Measurements from ENCODE around the gene USH2A. TPM values are rescaled to one million over a fixed set of nuclear protein-coding genes. Genes with fewer than 3 reads are reported as not detected.
A peak's percentile ranks its signal among the peaks of the same experiment; 100 is the strongest.

Gene USH2A
- total RNA-seq, 6 donors from 2014 or later = under 0.01 to 0.11 TPM; not detected in 4

DNA sequence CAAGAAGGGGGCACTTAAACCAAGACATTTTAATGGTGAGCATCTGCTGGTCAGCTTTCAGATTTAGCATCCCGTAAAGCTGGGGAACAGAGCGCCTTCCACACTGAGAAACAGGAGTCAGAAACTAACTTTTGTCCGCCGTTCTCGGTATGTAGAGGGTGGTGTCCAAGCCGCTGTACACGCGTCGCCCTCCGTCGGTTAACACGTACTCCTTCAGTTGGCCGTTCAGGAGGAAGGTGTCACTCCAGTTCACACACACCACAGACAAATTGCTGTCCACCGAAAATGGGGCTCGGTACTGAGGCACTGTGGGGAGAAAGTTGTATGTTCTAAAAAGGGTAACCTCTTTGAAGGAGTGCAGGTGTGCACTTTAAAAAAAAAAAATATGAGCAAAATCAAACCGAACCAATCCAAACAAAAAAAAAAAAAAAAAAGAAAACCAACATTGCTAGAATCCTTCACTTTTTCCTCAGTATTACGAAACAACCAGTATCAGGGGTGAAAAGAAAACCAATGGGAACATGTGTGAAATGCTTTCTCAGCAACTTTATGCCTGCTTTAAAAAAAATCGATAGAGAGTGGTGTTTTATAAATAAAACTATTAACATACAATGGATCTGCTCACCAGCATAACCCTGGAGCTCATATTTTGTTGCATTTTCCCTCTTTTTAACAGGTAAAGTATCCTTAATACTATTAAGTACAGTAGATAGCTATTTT, 782.7 kb downstream of the USH2A start:
- H3K27ac ChIP-seq = no peak overlapping the region
- ATAC-seq (ENCODE audit: low FRiP score in 2 of 2) = no peak
- H3K9me3 ChIP-seq = no peaks in the 10 kb centered on the region
- no peaks in the 10 kb centered on the region for H3K4me1 ChIP-seq
- H3K27me3 ChIP-seq = no peaks in the 10 kb centered on the region
- DNase-seq = peak in 1 of 2 donors; percentile 19
- no peak for TF ChIP-seq POLR2AphosphoS5 (IDR thresholded peaks at IDR 0.05)
- no peak overlapping the region for H3K4me3 ChIP-seq
- H3K36me3 ChIP-seq = no peaks in the 10 kb centered on the region
- 90 to 91% methylated on average over 18 of the region's 18 CpGs for WGBS, 2 donors

DNA sequence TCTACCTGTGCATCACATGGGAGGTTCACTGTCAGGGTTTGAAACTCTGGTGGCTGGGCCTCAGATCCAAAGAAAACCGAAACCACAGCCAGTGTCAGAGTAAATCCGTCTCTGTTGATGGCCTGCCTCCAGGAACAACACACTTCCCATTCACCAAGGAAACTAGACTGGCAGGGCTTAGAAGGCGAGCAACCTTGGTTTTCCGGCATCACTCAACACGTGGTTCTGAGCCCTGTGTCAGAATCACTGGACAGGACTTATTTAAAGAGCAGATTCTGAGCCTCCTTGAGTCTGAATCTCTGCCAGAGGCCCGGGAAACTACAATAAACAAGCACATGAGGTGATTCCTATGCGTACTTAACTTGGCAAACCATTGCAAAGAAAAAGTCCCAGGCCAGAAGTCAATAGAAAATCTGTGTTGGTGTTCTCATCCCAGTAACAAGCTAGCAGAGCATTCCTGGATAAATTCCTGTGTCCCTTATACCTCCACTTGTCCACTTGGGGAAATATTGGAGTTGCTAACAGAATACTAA, 786.1 kb downstream of the USH2A start:
- 54 to 57% methylated on average over 7 of the region's 7 CpGs for WGBS, 2 donors
- no peaks in the 10 kb centered on the region for H3K27me3 ChIP-seq
- no peak overlapping the region for H3K4me3 ChIP-seq
- no peaks in the 10 kb centered on the region for H3K36me3 ChIP-seq
- peak overlapping the region in 1 of 4 donors; percentile 19 for H3K27ac ChIP-seq
- no peak for DNase-seq
- no peaks in the 10 kb centered on the region for H3K9me3 ChIP-seq
- peak; percentile 47 to 76 for ATAC-seq (ENCODE audit: low FRiP score in 2 of 2)
- no peaks in the 10 kb centered on the region for H3K4me1 ChIP-seq
- TF ChIP-seq POLR2A (IDR thresholded peaks at IDR 0.05) (no peak), EP300 (IDR thresholded peaks at IDR 0.05) (no peak), POLR2AphosphoS5 (IDR thresholded peaks at IDR 0.05) (no peak)
- TF ChIP-seq, protein P1, sequence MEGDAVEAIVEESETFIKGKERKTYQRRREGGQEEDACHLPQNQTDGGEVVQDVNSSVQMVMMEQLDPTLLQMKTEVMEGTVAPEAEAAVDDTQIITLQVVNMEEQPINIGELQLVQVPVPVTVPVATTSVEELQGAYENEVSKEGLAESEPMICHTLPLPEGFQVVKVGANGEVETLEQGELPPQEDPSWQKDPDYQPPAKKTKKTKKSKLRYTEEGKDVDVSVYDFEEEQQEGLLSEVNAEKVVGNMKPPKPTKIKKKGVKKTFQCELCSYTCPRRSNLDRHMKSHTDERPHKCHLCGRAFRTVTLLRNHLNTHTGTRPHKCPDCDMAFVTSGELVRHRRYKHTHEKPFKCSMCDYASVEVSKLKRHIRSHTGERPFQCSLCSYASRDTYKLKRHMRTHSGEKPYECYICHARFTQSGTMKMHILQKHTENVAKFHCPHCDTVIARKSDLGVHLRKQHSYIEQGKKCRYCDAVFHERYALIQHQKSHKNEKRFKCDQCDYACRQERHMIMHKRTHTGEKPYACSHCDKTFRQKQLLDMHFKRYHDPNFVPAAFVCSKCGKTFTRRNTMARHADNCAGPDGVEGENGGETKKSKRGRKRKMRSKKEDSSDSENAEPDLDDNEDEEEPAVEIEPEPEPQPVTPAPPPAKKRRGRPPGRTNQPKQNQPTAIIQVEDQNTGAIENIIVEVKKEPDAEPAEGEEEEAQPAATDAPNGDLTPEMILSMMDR (IDR thresholded peaks at IDR 0.05) = no peak

DNA sequence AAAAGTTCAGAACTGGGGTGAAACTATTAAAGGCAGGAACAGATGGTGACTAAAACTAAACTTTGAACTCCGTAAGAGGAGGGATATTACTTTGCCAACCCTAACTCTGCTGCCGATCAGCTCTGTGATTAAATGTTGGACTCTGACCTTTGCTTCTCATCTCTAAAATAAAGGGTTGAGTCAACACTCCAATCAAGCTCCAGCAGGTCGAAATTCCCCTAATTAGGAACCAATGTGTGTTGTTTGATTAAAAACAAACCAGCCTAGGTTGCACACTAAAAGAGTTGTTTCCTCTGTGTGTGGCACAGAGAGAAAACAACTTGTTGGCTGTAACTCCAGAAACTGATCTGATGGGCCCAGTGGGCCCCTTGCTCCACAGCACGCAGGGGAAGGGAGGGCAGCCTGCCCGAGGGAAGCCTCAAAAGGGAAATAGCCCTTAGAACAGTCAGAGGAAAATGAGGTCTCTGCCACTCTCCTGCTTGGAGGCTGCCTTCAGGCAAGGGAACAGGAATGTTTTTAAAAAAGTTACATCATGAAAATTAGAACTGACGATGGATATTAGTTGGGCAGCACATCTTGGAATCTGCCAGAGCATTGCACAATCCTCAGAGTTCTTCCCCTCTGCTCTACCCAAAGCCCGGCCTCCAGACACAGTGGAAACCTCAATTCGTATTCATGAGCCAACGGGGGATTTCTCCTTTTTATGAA, 786.8 kb downstream of the USH2A start:
- DNase-seq (no peak), ATAC-seq (ENCODE audit: low FRiP score in 2 of 2) (peak; percentile 27 to 88)
- no peaks in the 10 kb centered on the region for H3K27me3 ChIP-seq
- no peaks in the 10 kb centered on the region for H3K36me3 ChIP-seq
- TF ChIP-seq POLR2A (IDR thresholded peaks at IDR 0.05) = no peak
- TF ChIP-seq POLR2AphosphoS5 (IDR thresholded peaks at IDR 0.05) = no peak
- TF ChIP-seq, protein P1 (IDR thresholded peaks at IDR 0.05) = no peak
- TF ChIP-seq EP300 (IDR thresholded peaks at IDR 0.05) = no peak
- peak overlapping the region in 1 of 4 donors; percentile 19 for H3K27ac ChIP-seq
- no peak overlapping the region for H3K4me3 ChIP-seq
- no peaks in the 10 kb centered on the region for H3K9me3 ChIP-seq
- H3K4me1 ChIP-seq = no peaks in the 10 kb centered on the region
- WGBS, 2 donors = 66 to 68% methylated on average over 9 of the region's 9 CpGs

DNA sequence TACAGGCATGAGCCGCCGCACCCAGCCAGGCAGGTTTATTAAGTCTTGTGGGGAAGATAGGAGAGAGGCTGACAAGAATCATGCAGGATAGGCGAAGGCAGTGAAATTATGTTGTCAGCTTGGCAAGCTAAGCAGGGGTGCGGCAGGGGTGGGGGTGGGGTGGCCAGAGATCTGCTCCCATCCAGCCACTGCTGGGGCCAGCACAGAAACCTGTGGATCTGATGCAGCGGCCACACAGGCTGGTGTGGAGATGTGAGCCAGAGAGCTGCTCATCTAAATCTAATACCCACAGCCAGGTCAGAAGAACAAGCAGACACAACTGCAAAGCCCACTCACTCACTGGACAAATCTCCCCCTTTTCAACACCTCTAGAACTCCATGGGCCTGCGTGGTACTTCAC, 787.4 kb downstream of the USH2A start:
- no peak overlapping the region for H3K27ac ChIP-seq
- 93% methylated on average over 6 of the region's 6 CpGs for WGBS, 2 donors
- TF ChIP-seq POLR2AphosphoS5 (IDR thresholded peaks at IDR 0.05) (no peak), EP300 (IDR thresholded peaks at IDR 0.05) (no peak), POLR2A (IDR thresholded peaks at IDR 0.05) (no peak)
- TF ChIP-seq, protein P1 (IDR thresholded peaks at IDR 0.05) = no peak
- no peak overlapping the region for H3K4me3 ChIP-seq
- no peaks in the 10 kb centered on the region for H3K36me3 ChIP-seq
- DNase-seq = no peak
- no peak for ATAC-seq (ENCODE audit: low FRiP score in 2 of 2)
- no peaks in the 10 kb centered on the region for H3K4me1 ChIP-seq
- H3K9me3 ChIP-seq = no peaks in the 10 kb centered on the region
- no peaks in the 10 kb centered on the region for H3K27me3 ChIP-seq

DNA sequence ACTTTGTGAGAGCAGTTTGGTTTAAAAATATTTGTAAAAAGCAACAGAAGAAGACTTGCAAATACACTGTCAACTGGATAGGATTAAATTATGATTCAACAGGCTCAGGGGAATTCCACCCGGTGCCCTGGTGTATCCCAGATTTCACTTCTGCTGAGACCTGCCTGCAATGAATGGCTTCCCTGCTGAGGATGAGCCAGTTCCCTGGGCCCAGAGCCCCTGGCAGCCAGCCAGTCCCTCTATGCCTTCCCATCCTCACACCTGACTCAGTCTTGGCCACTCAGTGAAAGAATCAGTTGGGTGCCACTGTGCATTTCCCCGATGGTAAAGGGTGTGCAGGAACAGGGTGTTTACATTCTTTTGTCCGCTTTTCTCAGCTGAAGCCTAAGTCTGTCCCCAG, 791.8 kb downstream of the USH2A start:
- Histone ChIP-seq H3K27ac (no peak overlapping the region), H3K36me3 (no peaks in the 10 kb centered on the region), H3K9me3 (no peaks in the 10 kb centered on the region), H3K4me3 (no peak overlapping the region), H3K4me1 (no peaks in the 10 kb centered on the region), H3K27me3 (no peaks in the 10 kb centered on the region)
- DNase-seq (no peak), ATAC-seq (ENCODE audit: low FRiP score in 2 of 2) (no peak)
- TF ChIP-seq, protein P1 (IDR thresholded peaks at IDR 0.05) = no peak
- TF ChIP-seq POLR2A (IDR thresholded peaks at IDR 0.05) (no peak), EP300 (IDR thresholded peaks at IDR 0.05) (no peak), POLR2AphosphoS5 (IDR thresholded peaks at IDR 0.05) (no peak)
- WGBS, 2 donors = 46 to 47% methylated on average over 3 of the region's 3 CpGs
